BE2C (cell line): Measurements from ENCODE around the gene AP2B1.

Source experiments
- DNase-seq: peaks from one replicate; pipeline ENCODE4 v3.0.0-alpha.2; 2020
- H3K27me3 ChIP-seq: fragments of 250-450 bp; sonication (Bioruptor Pico); 2 replicates; pipeline ENCODE4 v1.5.1; 2020; ENCODE audit warnings: mild to moderate bottlenecking
- H3K36me3 ChIP-seq: fragments of 250-450 bp; sonication (Bioruptor Pico); 2 replicates; pipeline ENCODE4 v1.5.1; 2020; ENCODE audit warnings: mild to moderate bottlenecking
- H3K4me1 ChIP-seq: fragments of 250-450 bp; sonication (Bioruptor Pico); 2 replicates; pipeline ENCODE4 v1.5.1; 2020
- H3K4me3 ChIP-seq: 2 replicates; pipeline ENCODE4 v1.5.1; 2011; ENCODE audit warnings: low read depth, low read length
- H3K9me3 ChIP-seq: fragments of 250-450 bp; sonication (Bioruptor Pico); 2 replicates; pipeline ENCODE4 v1.5.1; 2020
- TF ChIP-seq, protein P1 (sequence below): IDR thresholded peaks from 2 replicates; pipeline ENCODE4 v1.5.1; 2012; ENCODE audit warnings: mild to moderate bottlenecking, low read depth, low read length

AP2B1 gene

DNA sequence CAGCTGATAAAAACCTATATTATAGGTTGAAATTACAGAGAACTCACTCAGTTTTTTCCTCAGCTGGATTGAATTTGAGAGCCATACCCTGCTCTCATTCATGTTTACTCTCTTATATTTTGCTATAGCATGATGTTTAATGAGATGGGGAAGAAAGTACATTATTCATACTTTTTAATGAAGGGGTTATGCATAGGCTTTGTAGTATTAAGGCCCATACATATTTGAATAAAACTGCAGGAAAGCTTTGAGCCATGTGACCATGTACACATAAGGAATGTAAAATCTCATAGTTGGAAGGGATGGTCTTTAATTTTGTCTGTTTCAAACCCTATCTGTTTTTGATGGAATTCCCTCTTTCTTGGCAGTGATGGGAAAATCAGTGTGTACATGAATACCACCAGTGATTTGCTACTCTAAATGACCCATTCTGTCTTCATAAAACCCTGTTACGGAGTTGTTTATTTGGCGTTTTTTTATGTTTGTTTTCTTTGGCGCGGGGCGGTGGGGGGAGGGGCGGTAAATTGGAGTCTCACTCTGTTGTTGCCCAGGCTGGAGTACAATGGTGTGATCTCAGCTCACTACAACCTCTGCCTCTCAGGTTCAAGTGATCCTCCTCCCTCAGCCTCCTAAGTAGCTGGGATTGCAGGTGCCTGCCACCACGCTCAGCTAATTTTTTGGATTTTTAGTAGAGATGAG, 105.5 kb downstream of the AP2B1 start:
- H3K4me3 ChIP-seq = no peak overlapping the region
- DNase-seq = no peak
- H3K4me1 ChIP-seq = peaks cover 10% of the 10 kb centered on the region
- H3K9me3 ChIP-seq = no peaks in the 10 kb centered on the region
- H3K27me3 ChIP-seq = no peaks in the 10 kb centered on the region
- peaks cover 45% of the 10 kb centered on the region for H3K36me3 ChIP-seq
- TF ChIP-seq, protein P1, sequence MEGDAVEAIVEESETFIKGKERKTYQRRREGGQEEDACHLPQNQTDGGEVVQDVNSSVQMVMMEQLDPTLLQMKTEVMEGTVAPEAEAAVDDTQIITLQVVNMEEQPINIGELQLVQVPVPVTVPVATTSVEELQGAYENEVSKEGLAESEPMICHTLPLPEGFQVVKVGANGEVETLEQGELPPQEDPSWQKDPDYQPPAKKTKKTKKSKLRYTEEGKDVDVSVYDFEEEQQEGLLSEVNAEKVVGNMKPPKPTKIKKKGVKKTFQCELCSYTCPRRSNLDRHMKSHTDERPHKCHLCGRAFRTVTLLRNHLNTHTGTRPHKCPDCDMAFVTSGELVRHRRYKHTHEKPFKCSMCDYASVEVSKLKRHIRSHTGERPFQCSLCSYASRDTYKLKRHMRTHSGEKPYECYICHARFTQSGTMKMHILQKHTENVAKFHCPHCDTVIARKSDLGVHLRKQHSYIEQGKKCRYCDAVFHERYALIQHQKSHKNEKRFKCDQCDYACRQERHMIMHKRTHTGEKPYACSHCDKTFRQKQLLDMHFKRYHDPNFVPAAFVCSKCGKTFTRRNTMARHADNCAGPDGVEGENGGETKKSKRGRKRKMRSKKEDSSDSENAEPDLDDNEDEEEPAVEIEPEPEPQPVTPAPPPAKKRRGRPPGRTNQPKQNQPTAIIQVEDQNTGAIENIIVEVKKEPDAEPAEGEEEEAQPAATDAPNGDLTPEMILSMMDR = no peak

GRCh38 chr17:35693662-35694061, 106.5 kb downstream of the AP2B1 start:
- DNase-seq = no peak
- Histone ChIP-seq H3K27me3 (no peaks in the 10 kb centered on the region), H3K9me3 (no peaks in the 10 kb centered on the region), H3K4me1 (peaks cover 10% of the 10 kb centered on the region), H3K4me3 (no peak overlapping the region), H3K36me3 (peaks cover 38% of the 10 kb centered on the region)
- TF ChIP-seq, protein P1 = no peak

GRCh38 chr17:35694906-35695305, 107.8 kb downstream of the AP2B1 start:
- Histone ChIP-seq H3K4me3 (no peak overlapping the region), H3K9me3 (no peaks in the 10 kb centered on the region), H3K27me3 (no peaks in the 10 kb centered on the region), H3K36me3 (peaks cover 29% of the 10 kb centered on the region), H3K4me1 (peaks cover 10% of the 10 kb centered on the region)
- no peak for DNase-seq
- TF ChIP-seq, protein P1 = no peak

DNA sequence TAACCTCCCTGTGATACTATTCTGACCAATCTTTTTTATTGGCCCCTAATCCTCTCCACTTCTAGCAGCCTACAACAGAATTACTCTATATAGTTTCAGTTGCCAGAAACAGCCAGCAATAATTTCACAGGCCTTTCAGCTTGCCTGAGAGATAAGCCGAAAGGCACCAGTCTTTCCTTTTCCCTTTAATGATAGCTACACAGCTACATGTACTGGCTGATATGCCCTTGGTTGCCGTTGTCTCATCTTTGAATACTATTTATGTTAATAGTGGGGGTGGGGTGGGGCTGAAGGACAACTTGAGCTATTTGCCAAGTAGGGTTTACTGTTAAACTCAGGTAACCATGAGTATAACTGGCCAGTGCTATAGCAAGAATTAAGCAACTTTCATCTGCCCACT, 108.5 kb downstream of the AP2B1 start:
- Histone ChIP-seq H3K36me3 (peaks cover 24% of the 10 kb centered on the region), H3K27me3 (no peaks in the 10 kb centered on the region), H3K9me3 (no peaks in the 10 kb centered on the region), H3K4me1 (peaks cover 10% of the 10 kb centered on the region), H3K4me3 (no peak overlapping the region)
- TF ChIP-seq, protein P1 = no peak
- peak; percentile 8 for DNase-seq

GRCh38 chr17:35698800-35699199, 111.7 kb downstream of the AP2B1 start:
- Histone ChIP-seq H3K36me3 (peaks cover 14% of the 10 kb centered on the region), H3K27me3 (no peaks in the 10 kb centered on the region), H3K4me1 (peaks cover 10% of the 10 kb centered on the region), H3K9me3 (no peaks in the 10 kb centered on the region), H3K4me3 (no peak overlapping the region)
- DNase-seq = no peak
- TF ChIP-seq, protein P1 = no peak

DNA sequence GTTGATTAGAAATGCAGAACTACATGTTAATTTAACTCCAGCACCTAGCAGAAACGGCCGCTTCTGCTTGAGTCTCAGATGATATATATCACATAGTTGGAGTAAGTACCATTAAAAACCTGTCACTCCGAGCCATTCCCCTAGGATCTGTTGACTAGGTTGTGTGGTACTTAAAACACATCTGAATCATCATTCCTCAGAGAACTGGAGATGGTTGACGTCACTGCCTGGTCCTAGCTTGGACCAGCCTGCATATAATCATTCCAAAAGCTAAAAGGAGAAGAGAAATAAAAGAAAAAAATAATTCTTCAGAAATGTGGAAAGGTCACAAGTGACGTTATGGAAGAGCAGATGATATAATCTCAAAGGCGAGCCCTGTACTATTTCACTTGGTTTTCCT, 113.0 kb downstream of the AP2B1 start:
- no peaks in the 10 kb centered on the region for H3K9me3 ChIP-seq
- peaks cover 10% of the 10 kb centered on the region for H3K4me1 ChIP-seq
- H3K4me3 ChIP-seq = no peak overlapping the region
- no peaks in the 10 kb centered on the region for H3K27me3 ChIP-seq
- DNase-seq = no peak
- TF ChIP-seq, protein P1 = no peak
- H3K36me3 ChIP-seq = peaks cover 4% of the 10 kb centered on the region
